Body of pancreas (tissue), 4 donors: ENCODE data around the gene MPST.

Source experiments
- POLR2A ChIP-seq, 3 donors: fragments of 450-650 bp; IDR thresholded peaks; one replicate each; pipeline ENCODE4 v1.6.1; 2016; ENCODE audit warnings: antibody characterized with exemption in 3 of 3, mild to moderate bottlenecking in 2 of 3
- TF ChIP-seq, protein P1 (sequence below), 7 experiments: fragments of 450-650 bp in 4 of 7; fragments of 200-600 bp in 3 of 7; sonication (generic) in 3 of 7; IDR thresholded peaks; one replicate each; pipeline ENCODE4 v1.5.1; 2016 to 2019; ENCODE audit warnings: antibody characterized with exemption in 7 of 7

DNA sequence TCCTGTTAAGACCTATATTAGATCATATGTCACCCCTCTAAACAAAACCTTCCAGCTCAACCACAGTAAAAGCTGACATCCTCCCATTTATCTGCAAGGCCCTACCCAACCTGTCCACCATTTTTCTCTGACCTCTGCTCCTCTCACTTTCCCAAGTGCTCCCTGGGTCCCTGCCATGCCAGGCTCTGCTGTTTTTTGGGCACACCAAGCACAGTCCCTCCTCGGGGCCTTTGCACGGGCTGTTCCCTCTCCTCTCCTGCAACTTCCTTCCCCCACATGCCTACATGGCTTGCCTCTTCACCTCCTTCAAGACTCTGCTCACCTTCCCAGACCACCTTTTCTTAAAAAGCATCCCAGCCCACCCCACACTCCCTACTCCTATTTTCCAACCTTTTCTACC, 10.1 kb upstream of the MPST start:
- TF ChIP-seq, protein P1, sequence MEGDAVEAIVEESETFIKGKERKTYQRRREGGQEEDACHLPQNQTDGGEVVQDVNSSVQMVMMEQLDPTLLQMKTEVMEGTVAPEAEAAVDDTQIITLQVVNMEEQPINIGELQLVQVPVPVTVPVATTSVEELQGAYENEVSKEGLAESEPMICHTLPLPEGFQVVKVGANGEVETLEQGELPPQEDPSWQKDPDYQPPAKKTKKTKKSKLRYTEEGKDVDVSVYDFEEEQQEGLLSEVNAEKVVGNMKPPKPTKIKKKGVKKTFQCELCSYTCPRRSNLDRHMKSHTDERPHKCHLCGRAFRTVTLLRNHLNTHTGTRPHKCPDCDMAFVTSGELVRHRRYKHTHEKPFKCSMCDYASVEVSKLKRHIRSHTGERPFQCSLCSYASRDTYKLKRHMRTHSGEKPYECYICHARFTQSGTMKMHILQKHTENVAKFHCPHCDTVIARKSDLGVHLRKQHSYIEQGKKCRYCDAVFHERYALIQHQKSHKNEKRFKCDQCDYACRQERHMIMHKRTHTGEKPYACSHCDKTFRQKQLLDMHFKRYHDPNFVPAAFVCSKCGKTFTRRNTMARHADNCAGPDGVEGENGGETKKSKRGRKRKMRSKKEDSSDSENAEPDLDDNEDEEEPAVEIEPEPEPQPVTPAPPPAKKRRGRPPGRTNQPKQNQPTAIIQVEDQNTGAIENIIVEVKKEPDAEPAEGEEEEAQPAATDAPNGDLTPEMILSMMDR (IDR thresholded peaks at IDR 0.05) = no peak
- no peak for TF ChIP-seq POLR2A (IDR thresholded peaks at IDR 0.05)
